Mesothelial cell of epicardium (in vitro differentiated cells): ENCODE measurements around the gene KCNQ2. TPM values are rescaled to one million over a fixed set of nuclear protein-coding genes. Genes with fewer than 3 reads are reported as not detected.

ENCODE experiments used
- DNase-seq, 2 experiments: peaks; one replicate each; pipeline ENCODE4 v3.0.0; 2021; ENCODE audit warnings: low spot score in 2 of 2; ENCODE audit not compliant: unreplicated experiment in 2 of 2
- H3K27ac Mint-ChIP-seq: 2 replicates; pipeline ENCODE4 v1.8.0; 2021; ENCODE audit warnings: mixed read lengths
- H3K27me3 Mint-ChIP-seq: 2 replicates; pipeline ENCODE4 v1.8.0; 2021; ENCODE audit warnings: low read depth, mixed read lengths
- H3K36me3 Mint-ChIP-seq: 2 replicates; pipeline ENCODE4 v1.8.0; 2021; ENCODE audit warnings: mixed read lengths
- H3K4me1 Mint-ChIP-seq: 2 replicates; pipeline ENCODE4 v1.8.0; 2021; ENCODE audit warnings: mixed read lengths
- H3K4me3 Mint-ChIP-seq: 2 replicates; pipeline ENCODE4 v1.8.0; 2021; ENCODE audit warnings: mild to moderate bottlenecking, moderate library complexity, mixed read lengths
- H3K9me3 Mint-ChIP-seq: 2 replicates; pipeline ENCODE4 v1.8.0; 2021; ENCODE audit warnings: mixed read lengths
- CTCF ChIP-seq: fragments of 200-600 bp; sonication (generic); IDR thresholded peaks from one replicate; pipeline ENCODE4 v1.5.0; 2021; ENCODE audit warnings: antibody characterized with exemption; ENCODE audit not compliant: unreplicated experiment
- total RNA-seq: library from RNA; stranded (reverse); gene quantifications from 3 replicates; pipeline ENCODE4 v1.2.1, GENCODE V29; 2021

The KCNQ2 gene
- total RNA-seq, 1 donor from 2014 or later = 11.8 TPM

- H3K4me3 Mint-ChIP-seq = no peak overlapping the region
- peaks cover 36% of the 10 kb centered on the region for H3K27me3 Mint-ChIP-seq
- no peak overlapping the region for H3K27ac Mint-ChIP-seq
- H3K36me3 Mint-ChIP-seq = no peaks in the 10 kb centered on the region
- no peak for DNase-seq
- peaks cover 10% of the 10 kb centered on the region for H3K4me1 Mint-ChIP-seq
- no peak for TF ChIP-seq CTCF
- no peaks in the 10 kb centered on the region for H3K9me3 Mint-ChIP-seq
Measured at GRCh38 chr20:63373996-63374395, 98.5 kb downstream of the KCNQ2 start.

GRCh38 chr20:63372971-63373885, 99.2 kb downstream of the KCNQ2 start:
- Mint-ChIP-seq H3K4me1 (peaks cover 6% of the 10 kb centered on the region), H3K4me3 (no peak overlapping the region), H3K27ac (no peak overlapping the region), H3K36me3 (no peaks in the 10 kb centered on the region), H3K9me3 (no peaks in the 10 kb centered on the region), H3K27me3 (peaks cover 34% of the 10 kb centered on the region)
- TF ChIP-seq CTCF = no peak
- DNase-seq = no peak

- H3K9me3 Mint-ChIP-seq = no peaks in the 10 kb centered on the region
- no peaks in the 10 kb centered on the region for H3K36me3 Mint-ChIP-seq
- no peak overlapping the region for H3K27ac Mint-ChIP-seq
- no peaks in the 10 kb centered on the region for H3K4me1 Mint-ChIP-seq
- DNase-seq = no peak
- no peak for TF ChIP-seq CTCF
- H3K27me3 Mint-ChIP-seq = peaks cover 34% of the 10 kb centered on the region
- H3K4me3 Mint-ChIP-seq = no peak overlapping the region
Measured at GRCh38 chr20:63371291-63371865, 101.1 kb downstream of the KCNQ2 start.

- DNase-seq = no peak
- Mint-ChIP-seq H3K27ac (no peak overlapping the region), H3K9me3 (no peaks in the 10 kb centered on the region), H3K4me3 (no peak overlapping the region), H3K4me1 (no peaks in the 10 kb centered on the region), H3K36me3 (no peaks in the 10 kb centered on the region), H3K27me3 (peaks cover 34% of the 10 kb centered on the region)
- TF ChIP-seq CTCF = no peak
Measured at GRCh38 chr20:63370618-63371187, 101.8 kb downstream of the KCNQ2 start.

- peaks cover 37% of the 10 kb centered on the region for H3K27me3 Mint-ChIP-seq
- no peaks in the 10 kb centered on the region for H3K4me1 Mint-ChIP-seq
Measured at GRCh38 chr20:63369724-63370617, 102.5 kb downstream of the KCNQ2 start.

More at GRCh38 chr20:63369724-63370617, 102.5 kb downstream of the KCNQ2 start:
- Mint-ChIP-seq H3K36me3 (no peaks in the 10 kb centered on the region), H3K4me3 (no peak overlapping the region), H3K9me3 (no peaks in the 10 kb centered on the region), H3K27ac (no peak overlapping the region)
- no peak for TF ChIP-seq CTCF
- DNase-seq = no peak
